HG02588 (cell line): ENCODE results near the gene TMEM212.
"Not testable (repeated sequence)": the region's sequence is repeated elsewhere in the genome, so short reads cannot be mapped to it uniquely, and the experiment has no call there.

Experiments used
- ATAC-seq: cut with Tn5 transposase; IDR thresholded peaks from one replicate; pipeline ENCODE4 v1.9.1; 2021; ENCODE audit warnings: mild to moderate bottlenecking, moderate library complexity; ENCODE audit not compliant: unreplicated experiment

The TMEM212 gene

DNA sequence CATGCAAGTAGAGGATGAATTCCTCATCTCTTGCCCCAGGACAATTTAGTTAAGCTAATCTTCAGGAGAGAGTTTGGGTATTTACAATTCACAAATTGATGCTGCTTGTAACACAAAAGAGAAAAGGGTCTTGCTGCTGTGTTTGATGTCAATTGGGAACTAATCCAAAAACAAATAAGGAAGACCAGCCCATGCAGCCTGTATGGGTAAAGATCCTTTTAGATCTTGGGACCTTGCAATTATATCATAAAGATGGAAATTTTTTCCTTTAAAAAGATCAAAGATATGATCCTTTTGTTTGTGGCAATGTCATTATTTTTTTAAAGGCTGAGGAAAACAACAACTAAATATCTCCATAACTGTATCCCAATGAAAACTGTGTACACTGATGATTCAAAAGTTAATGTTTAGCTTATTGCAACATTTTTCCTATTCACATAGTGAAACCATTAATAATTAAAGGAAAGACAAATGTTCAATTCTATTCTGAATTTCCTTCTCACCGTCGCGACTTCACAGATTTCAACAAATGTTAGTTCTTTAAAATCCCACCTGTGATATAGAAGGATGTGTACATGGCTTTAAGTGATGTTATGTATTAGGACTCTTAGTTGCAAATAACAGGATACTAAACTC, 40.2 kb downstream of the TMEM212 start:
- no peak for ATAC-seq

- ATAC-seq = no peak
These were observed 40.7 kb downstream of the TMEM212 start for GRCh38 chr3:171883893-171884279.

GRCh38 chr3:171888466-171888865, 45.3 kb downstream of the TMEM212 start:
- no peak for ATAC-seq

DNA sequence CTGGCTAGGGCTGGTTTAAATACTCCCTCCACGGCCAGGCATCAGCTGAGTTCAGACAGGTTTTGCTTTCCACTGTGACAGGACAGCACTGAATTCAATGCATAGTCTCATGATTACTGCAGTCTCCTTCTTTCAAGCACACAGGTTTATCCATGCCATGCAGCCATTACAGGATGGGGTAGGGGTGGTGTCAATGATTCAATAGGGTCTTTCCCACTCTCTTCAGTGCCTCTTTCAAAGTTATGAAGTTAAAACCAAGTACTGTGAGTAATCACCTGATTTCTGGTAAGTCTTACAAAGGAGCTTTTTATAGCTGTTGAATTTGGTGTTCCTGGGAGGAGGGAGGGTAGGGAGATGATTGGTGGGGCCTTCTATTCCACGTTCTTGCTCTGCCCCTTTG, 47.2 kb downstream of the TMEM212 start:
- no peak for ATAC-seq

- ATAC-seq = no peak
These were observed 49.3 kb downstream of the TMEM212 start for GRCh38 chr3:171892457-171892856.

GRCh38 chr3:171895291-171895690, 52.1 kb downstream of the TMEM212 start:
- ATAC-seq = no peak

DNA sequence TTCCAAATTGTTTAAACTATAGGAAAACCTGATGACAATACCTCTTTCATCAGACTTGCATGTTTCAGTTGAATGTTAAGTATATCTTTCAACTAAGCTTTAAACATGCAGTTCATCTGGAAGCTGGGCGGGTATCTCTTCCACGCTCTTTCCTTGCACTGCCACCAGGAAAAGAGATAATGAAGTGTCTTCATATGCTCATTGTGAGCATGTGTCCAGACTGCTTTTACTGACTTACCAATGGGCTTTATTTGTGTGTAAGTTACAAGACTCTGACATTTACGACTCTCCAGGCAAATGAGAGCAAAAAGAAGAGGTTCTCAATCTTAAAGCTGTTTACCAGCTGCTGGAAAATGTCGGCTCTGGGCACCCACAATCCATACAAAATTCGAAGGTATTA, 52.8 kb downstream of the TMEM212 start:
- ATAC-seq = no peak

DNA sequence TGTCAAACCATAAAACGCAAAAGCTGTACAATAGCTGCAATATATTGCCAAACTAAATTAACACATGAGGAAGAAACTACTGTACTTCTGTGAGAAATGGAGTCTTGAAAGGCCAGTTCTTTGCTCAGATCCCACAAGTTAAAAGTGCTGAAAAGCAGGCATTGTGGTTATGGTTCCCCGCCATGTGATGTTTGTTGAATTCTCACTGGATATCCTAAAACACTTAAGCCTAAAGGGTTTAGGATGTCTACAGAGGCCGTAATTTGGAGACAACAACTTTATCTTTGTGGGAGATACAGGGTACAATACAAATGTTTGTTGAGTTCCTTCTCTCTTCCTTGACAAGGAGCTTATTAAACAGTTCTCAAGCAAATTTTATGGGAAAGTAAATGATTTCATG, 53.2 kb downstream of the TMEM212 start:
- ATAC-seq = no peak

DNA sequence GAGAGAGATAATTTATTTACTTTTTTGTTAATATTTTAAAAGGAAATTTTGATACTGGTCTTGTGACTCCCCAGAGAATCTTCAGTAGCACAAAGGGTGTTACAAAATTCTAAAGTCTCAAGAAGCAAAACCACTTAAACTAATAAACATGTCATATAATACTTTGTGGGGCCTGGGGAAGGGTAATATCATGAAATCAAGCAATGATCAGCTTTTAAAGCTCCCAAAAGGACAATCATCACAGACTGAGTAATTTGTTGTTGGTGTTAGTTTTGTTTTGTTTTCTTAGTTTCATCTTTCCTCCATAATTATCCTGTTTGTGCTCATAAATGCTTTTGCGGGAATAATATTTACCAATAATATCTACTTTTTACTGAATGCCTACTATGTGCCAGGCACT, 55.0 kb downstream of the TMEM212 start:
- no peak for ATAC-seq

DNA sequence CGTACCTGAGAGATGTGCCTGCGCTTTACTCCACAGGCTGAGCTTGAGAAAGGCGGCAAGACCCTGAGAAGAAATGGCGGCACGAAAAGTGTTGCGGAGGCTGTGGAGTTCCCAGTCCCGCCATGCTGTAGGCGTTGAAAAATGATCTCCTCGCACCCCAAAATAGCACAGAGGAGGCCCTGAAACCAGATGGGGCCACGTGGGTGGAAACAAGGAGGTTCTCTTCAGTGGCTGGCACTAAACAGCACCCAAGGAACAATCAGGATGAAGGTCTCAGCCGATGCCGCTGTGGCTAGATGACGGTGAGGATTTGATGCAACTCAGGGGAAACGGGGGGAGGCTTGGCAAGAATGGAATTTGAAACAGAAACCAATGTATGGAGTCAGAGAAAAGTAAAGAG, 57.3 kb downstream of the TMEM212 start:
- ATAC-seq = no peak

DNA sequence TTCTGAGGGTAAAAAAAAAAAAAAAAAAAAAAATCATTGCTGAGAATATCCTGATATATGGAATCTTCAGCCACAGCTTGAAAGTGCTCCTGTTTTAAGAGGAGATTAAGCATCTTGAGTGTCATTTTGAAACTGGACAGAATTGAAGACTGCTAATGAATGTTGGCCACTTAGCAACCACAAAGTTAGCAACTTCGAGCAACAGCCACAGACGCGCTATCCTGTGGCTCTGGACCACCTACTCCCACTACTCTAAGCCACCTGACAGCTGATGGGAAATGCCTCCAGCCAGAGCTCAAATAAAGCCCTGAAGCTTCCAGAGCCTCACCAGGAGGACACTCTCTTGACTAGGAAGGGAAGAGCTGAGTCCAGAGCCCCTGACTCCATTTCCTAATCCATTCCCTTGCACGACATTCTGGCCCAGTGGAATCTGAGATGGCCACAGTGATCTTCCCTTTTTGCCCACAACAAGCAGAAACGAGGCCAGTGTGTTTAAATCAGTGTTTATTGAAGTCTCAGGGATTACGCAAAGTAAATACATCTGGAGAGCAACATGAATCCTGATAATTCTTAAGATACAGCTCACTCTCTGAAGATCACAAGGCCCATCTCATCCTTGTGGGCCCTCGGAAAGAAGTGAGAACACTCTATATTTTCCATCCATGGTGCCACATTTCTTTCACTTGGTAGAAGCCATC, 58.6 kb downstream of the TMEM212 start:
- ATAC-seq = no peak

- no peak for ATAC-seq
These were observed 61.7 kb downstream of the TMEM212 start for GRCh38 chr3:171904829-171905228.

- ATAC-seq = not testable (repeated sequence)
These were observed 63.4 kb downstream of the TMEM212 start for GRCh38 chr3:171906503-171906902.

GRCh38 chr3:171906951-171907676, 64.0 kb downstream of the TMEM212 start:
- ATAC-seq = no peak

DNA sequence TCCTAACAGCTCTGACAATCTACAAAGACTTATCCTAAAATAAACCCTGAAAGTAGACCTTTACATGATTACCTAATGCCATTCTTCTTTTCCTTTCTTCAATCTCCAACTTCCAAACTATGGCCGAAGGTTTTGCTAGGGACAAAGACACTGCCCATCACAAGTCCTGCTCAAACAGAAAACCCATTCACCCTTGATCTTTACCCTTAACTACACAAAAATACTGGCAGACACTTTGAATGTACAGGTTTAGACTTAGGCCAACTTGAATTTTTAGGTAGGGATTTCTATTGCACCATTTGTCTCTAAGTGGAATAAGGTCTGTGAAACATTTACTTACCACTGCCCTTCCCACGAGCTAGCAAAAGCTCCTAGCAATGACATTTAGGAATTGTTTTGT, 64.6 kb downstream of the TMEM212 start:
- no peak for ATAC-seq

GRCh38 chr3:171908731-171909130, 65.6 kb downstream of the TMEM212 start:
- ATAC-seq = no peak
